Measurements from ENCODE around the gene GPX5. TPM values are rescaled to one million over a fixed set of nuclear protein-coding genes. Genes with fewer than 3 reads are reported as not detected.
"Not testable (repeated sequence)": the region's sequence is repeated elsewhere in the genome, so short reads cannot be mapped to it uniquely, and the experiment has no call there.

Gene GPX5
- total and polyA plus RNA-seq, 2 experiments from 2014 or later = not detected

GRCh38 chr6:28542440-28543296 lies 17.0 kb downstream of the GPX5 start:
- no peaks in the 10 kb centered on the region for H3K36me3 ChIP-seq (replicated peaks; ENCODE audit: insufficient read depth, low read depth)
- peak overlapping the region; percentile 28 for H3K4me3 ChIP-seq
- H2AFZ ChIP-seq = peak overlapping the region; percentile 86
- peak overlapping the region; percentile 78 for H3K27ac ChIP-seq
- TF ChIP-seq EZH2phosphoT487 (IDR thresholded peaks at IDR 0.05; ENCODE audit: low read depth, severe bottlenecking, unreplicated experiment) (no peak), CTCF (IDR thresholded peaks at IDR 0.05; ENCODE audit: poor library complexity) (peak; percentile 77)
- H4K20me1 ChIP-seq (ENCODE audit: insufficient read depth, poor library complexity, severe bottlenecking) = no peaks in the 10 kb centered on the region
- no peaks in the 10 kb centered on the region for H3K9me2 ChIP-seq (replicated peaks; ENCODE audit: insufficient read depth)
- 5% methylated on average over 30 of the region's 30 CpGs for WGBS (ENCODE audit: low lambda C conversion rate, missing lambda C conversion rate)
- H3K9me3 ChIP-seq (ENCODE audit: low read depth) = no peaks in the 10 kb centered on the region
- H3K27me3 ChIP-seq = no peaks in the 10 kb centered on the region
- H3K79me2 ChIP-seq = no peaks in the 10 kb centered on the region
- H3K4me2 ChIP-seq = peak overlapping the region; percentile 81
- peak; percentile 90 for DNase-seq (ENCODE audit: low spot score)
- peaks cover 5% of the 10 kb centered on the region for H3K4me1 ChIP-seq (ENCODE audit: insufficient read depth)

GRCh38 chr6:28543651-28544610 lies 18.2 kb downstream of the GPX5 start:
- TF ChIP-seq EZH2phosphoT487 (IDR thresholded peaks at IDR 0.05; ENCODE audit: low read depth, severe bottlenecking, unreplicated experiment) = no peak
- no peak for TF ChIP-seq CTCF (IDR thresholded peaks at IDR 0.05; ENCODE audit: poor library complexity)
- TF ChIP-seq EZH2 (IDR thresholded peaks at IDR 0.05; ENCODE audit: borderline replicate concordance) = no peak
- H3K27me3 ChIP-seq = no peaks in the 10 kb centered on the region
- no peaks in the 10 kb centered on the region for H3K36me3 ChIP-seq (replicated peaks; ENCODE audit: insufficient read depth, low read depth)
- peak overlapping the region; percentile 90 for H2AFZ ChIP-seq
- H3K4me2 ChIP-seq = peak overlapping the region; percentile 81
- no peaks in the 10 kb centered on the region for H3K79me2 ChIP-seq
- no peaks in the 10 kb centered on the region for H4K20me1 ChIP-seq (ENCODE audit: insufficient read depth, poor library complexity, severe bottlenecking)
- H3K9me2 ChIP-seq (replicated peaks; ENCODE audit: insufficient read depth) = no peaks in the 10 kb centered on the region
- H3K4me3 ChIP-seq = peak overlapping the region; percentile 4
- H3K9me3 ChIP-seq (ENCODE audit: low read depth) = no peaks in the 10 kb centered on the region
- peaks cover 5% of the 10 kb centered on the region for H3K4me1 ChIP-seq (ENCODE audit: insufficient read depth)
- 19% methylated on average over 31 of the region's 31 CpGs for WGBS (ENCODE audit: low lambda C conversion rate, missing lambda C conversion rate)
- peak; percentile 49 for DNase-seq (ENCODE audit: low spot score)
- H3K27ac ChIP-seq = peak overlapping the region; percentile 80

GRCh38 chr6:28545955-28546354 lies 20.3 kb downstream of the GPX5 start:
- Histone ChIP-seq H3K27me3 (no peaks in the 10 kb centered on the region), H3K4me2 (no peak overlapping the region), H3K9me3 (ENCODE audit: low read depth) (no peaks in the 10 kb centered on the region), H3K9me2 (replicated peaks; ENCODE audit: insufficient read depth) (no peaks in the 10 kb centered on the region), H3K27ac (no peak overlapping the region), H3K79me2 (no peaks in the 10 kb centered on the region), H3K4me1 (ENCODE audit: insufficient read depth) (peaks cover 5% of the 10 kb centered on the region), H4K20me1 (ENCODE audit: insufficient read depth, poor library complexity, severe bottlenecking) (no peaks in the 10 kb centered on the region), H2AFZ (no peak overlapping the region), H3K36me3 (replicated peaks; ENCODE audit: insufficient read depth, low read depth) (no peaks in the 10 kb centered on the region), H3K4me3 (no peak overlapping the region)
- no peak for DNase-seq (ENCODE audit: low spot score)
- TF ChIP-seq CTCF (IDR thresholded peaks at IDR 0.05; ENCODE audit: poor library complexity) = no peak
- no peak for TF ChIP-seq EZH2phosphoT487 (IDR thresholded peaks at IDR 0.05; ENCODE audit: low read depth, severe bottlenecking, unreplicated experiment)
- no peak for TF ChIP-seq EZH2 (IDR thresholded peaks at IDR 0.05; ENCODE audit: borderline replicate concordance)

- DNase-seq (ENCODE audit: low spot score); H3K9me2 ChIP-seq (replicated peaks; ENCODE audit: insufficient read depth); H3K9me3 ChIP-seq (ENCODE audit: low read depth); H2AFZ ChIP-seq; H3K27me3 ChIP-seq; H4K20me1 ChIP-seq (ENCODE audit: insufficient read depth, poor library complexity, severe bottlenecking); H3K4me3 ChIP-seq; H3K4me2 ChIP-seq; H3K36me3 ChIP-seq (replicated peaks; ENCODE audit: insufficient read depth, low read depth); H3K79me2 ChIP-seq; H3K4me1 ChIP-seq (ENCODE audit: insufficient read depth); H3K27ac ChIP-seq: not testable (repeated sequence)
- WGBS (ENCODE audit: low lambda C conversion rate, missing lambda C conversion rate) = 69% methylated on average over 3 of the region's 3 CpGs
These were observed 21.3 kb downstream of the GPX5 start for GRCh38 chr6:28547003-28547402.
